Activated B cell treated with CpG ODN at 0.5 μM for 24 hours (primary cell): ENCODE measurements around the gene ATF6B. TPM values are rescaled to one million over a fixed set of nuclear protein-coding genes. Genes with fewer than 3 reads are reported as not detected.
A peak's percentile ranks its signal among the peaks of the same experiment; 100 is the strongest.

ENCODE experiments used
- ATAC-seq: fragments of 200-7000 bp; cut with Tn5 transposase; one replicate; pipeline ENCODE4 v1.10.0; 2021; ENCODE audit warnings: low read depth, mild to moderate bottlenecking, moderate library complexity
- CTCF ChIA-PET: fragments of 350-600 bp; sonication (Branson Sonifier 250); formaldehyde crosslinking; loops from one replicate; lab custom pipeline; 2021; ENCODE audit warnings: antibody characterized with exemption; lab: Charles Lee
- POLR2A ChIA-PET: fragments of 350-600 bp; sonication (Branson Sonifier 250); formaldehyde crosslinking; loops from one replicate; lab custom pipeline; 2021; ENCODE audit warnings: antibody characterized with exemption; lab: Charles Lee
- DNase-seq: peaks from one replicate; pipeline ENCODE4 v3.0.0; 2022
- H3K27ac Mint-ChIP-seq: one replicate; pipeline ENCODE4 v1.8.0; 2020; ENCODE audit warnings: mixed read lengths
- H3K27me3 Mint-ChIP-seq: one replicate; pipeline ENCODE4 v1.8.0; 2021; ENCODE audit warnings: mixed read lengths
- H3K36me3 Mint-ChIP-seq: one replicate; pipeline ENCODE4 v1.8.0; 2021; ENCODE audit warnings: low read depth, mixed read lengths
- H3K4me1 Mint-ChIP-seq: one replicate; pipeline ENCODE4 v1.8.0; 2021; ENCODE audit warnings: mixed read lengths
- H3K4me3 Mint-ChIP-seq: one replicate; pipeline ENCODE4 v1.8.0; 2020; ENCODE audit warnings: mild to moderate bottlenecking, mixed read lengths
- H3K9me3 Mint-ChIP-seq: one replicate; pipeline ENCODE4 v1.8.0; 2020; ENCODE audit warnings: mixed read lengths
- intact Hi-C: fragments of 100-400 bp; cut with micrococcal nuclease; formaldehyde crosslinking; loops from one replicate; pipeline ENCODE4 v1.15.1; 2024
- total RNA-seq: library from RNA; stranded (reverse); gene quantifications from 2 replicates; pipeline ENCODE4 v1.2.3, GENCODE V29; 2022
- TF ChIP-seq, protein P1 (sequence below): fragments of 200-600 bp; IDR thresholded peaks from one replicate; pipeline ENCODE4 v1.8.0; 2022; ENCODE audit warnings: antibody characterized with exemption, mild to moderate bottlenecking

Gene ATF6B
- total RNA-seq, 1 donor from 2014 or later: 148 TPM

GRCh38 chr6:32089082-32089828 is 38.8 kb downstream of the ATF6B start:
- Mint-ChIP-seq H3K4me3 (no peak overlapping the region), H3K27ac (no peak overlapping the region), H3K27me3 (peaks cover 36% of the 10 kb centered on the region), H3K4me1 (peaks cover 10% of the 10 kb centered on the region), H3K9me3 (no peaks in the 10 kb centered on the region), H3K36me3 (no peaks in the 10 kb centered on the region)
- DNase-seq (no peak), ATAC-seq (no peak)
- intact Hi-C loops: no loop called here
- POLR2A ChIA-PET: no interaction called here
- TF ChIP-seq, protein P1, sequence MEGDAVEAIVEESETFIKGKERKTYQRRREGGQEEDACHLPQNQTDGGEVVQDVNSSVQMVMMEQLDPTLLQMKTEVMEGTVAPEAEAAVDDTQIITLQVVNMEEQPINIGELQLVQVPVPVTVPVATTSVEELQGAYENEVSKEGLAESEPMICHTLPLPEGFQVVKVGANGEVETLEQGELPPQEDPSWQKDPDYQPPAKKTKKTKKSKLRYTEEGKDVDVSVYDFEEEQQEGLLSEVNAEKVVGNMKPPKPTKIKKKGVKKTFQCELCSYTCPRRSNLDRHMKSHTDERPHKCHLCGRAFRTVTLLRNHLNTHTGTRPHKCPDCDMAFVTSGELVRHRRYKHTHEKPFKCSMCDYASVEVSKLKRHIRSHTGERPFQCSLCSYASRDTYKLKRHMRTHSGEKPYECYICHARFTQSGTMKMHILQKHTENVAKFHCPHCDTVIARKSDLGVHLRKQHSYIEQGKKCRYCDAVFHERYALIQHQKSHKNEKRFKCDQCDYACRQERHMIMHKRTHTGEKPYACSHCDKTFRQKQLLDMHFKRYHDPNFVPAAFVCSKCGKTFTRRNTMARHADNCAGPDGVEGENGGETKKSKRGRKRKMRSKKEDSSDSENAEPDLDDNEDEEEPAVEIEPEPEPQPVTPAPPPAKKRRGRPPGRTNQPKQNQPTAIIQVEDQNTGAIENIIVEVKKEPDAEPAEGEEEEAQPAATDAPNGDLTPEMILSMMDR: no peak
- CTCF ChIA-PET: no interaction called here

DNA sequence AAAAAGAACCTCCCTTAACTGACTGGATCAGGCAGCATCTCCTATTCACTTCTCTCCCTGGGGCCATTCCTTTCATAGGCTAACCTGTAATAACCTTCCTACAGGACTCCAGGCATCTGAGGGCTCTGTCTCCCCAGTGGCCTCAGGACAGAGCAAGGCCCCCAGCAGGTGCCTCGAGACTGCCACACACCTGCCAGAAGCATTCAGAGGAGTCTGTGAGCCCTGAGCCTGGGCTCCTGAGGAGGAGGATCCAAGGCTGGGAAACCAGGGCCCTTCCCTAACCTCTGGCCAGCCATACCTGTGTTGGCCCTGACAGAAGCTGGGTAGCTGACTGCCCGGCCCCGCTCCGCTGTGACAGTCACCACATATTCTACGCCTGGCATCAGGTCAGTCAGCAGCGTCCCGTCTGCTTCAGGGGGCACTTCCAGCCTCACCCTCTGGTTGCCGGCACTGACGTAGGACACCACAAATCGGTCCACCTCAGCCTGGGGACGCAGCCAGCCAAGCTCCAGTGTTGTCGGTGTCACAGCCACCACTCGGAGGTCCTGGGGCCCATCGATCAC is 39.5 kb downstream of the ATF6B start:
- H3K9me3 Mint-ChIP-seq: no peaks in the 10 kb centered on the region
- no peak overlapping the region for H3K4me3 Mint-ChIP-seq
- no peaks in the 10 kb centered on the region for H3K36me3 Mint-ChIP-seq
- POLR2A ChIA-PET: no interaction called here
- no peak overlapping the region for H3K27ac Mint-ChIP-seq
- CTCF ChIA-PET: no interaction called here
- DNase-seq (no peak), ATAC-seq (no peak)
- TF ChIP-seq, protein P1: no peak
- intact Hi-C loops: no loop called here
- H3K27me3 Mint-ChIP-seq: peaks cover 43% of the 10 kb centered on the region
- peaks cover 10% of the 10 kb centered on the region for H3K4me1 Mint-ChIP-seq

GRCh38 chr6:32087574-32088486 is 40.2 kb downstream of the ATF6B start:
- DNase-seq (peak; percentile 62), ATAC-seq (peak; percentile 96)
- no peaks in the 10 kb centered on the region for H3K36me3 Mint-ChIP-seq
- TF ChIP-seq, protein P1: no peak
- intact Hi-C loops: no loop called here
- H3K4me1 Mint-ChIP-seq: peaks cover 10% of the 10 kb centered on the region
- CTCF ChIA-PET: no interaction called here
- H3K4me3 Mint-ChIP-seq: no peak overlapping the region
- POLR2A ChIA-PET: no interaction called here
- H3K9me3 Mint-ChIP-seq: no peaks in the 10 kb centered on the region
- no peak overlapping the region for H3K27ac Mint-ChIP-seq
- H3K27me3 Mint-ChIP-seq: peaks cover 49% of the 10 kb centered on the region

DNA sequence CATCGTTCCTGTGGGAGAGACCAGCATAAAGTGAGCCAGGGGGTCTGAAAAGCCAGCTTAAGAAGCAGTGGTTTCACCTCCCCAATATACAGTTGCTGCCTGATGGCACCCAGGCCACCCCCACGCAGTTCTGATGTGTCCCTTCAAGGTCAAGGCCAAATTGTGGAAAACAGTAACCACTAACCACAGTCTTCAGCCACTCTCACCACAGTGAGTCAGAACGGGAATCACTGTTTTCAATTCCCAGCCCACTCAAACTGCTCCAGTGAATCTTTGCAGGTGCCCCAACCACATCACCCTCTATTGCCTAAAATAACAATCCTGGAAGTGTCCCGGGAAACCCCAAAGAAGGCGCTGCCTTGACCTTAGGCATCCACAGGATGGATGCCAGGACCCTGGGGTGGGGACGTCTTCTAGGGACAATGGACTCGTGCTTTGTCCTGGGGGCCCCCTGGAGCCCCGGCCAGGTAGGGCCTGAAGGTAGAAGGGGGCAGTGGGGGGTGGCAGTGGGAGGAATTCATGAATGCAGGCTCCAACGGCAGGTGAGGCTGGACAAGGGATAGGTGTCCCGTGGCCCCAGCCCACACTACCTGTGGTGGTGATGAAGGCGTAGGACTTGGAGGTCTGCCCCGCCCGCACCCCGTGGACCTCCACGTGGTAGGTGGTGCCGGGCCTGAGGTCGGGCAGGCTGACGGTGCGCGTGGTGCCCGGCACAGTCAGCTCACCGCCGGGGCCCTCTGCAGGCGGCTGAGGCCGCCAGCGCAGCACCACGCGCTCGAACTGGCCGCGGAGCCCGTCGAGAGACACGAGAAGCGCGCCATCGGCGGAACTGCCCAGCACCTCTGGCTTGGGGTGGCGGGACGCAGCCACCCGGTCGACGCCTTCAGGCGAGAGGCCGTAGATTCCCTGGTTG is 41.1 kb downstream of the ATF6B start:
- DNase-seq (no peak), ATAC-seq (peak; percentile 19)
- Mint-ChIP-seq H3K9me3 (no peaks in the 10 kb centered on the region), H3K27ac (no peak overlapping the region), H3K4me3 (no peak overlapping the region), H3K27me3 (peaks cover 51% of the 10 kb centered on the region), H3K4me1 (peaks cover 10% of the 10 kb centered on the region), H3K36me3 (no peaks in the 10 kb centered on the region)
- POLR2A ChIA-PET: no interaction called here
- CTCF ChIA-PET: no interaction called here
- TF ChIP-seq, protein P1: no peak
- intact Hi-C loops: no loop called here
